ENCODE measurements around the gene DOCK9.

Gene DOCK9

GRCh38 chr13:98822225-98822606 is 155.6 kb downstream of the DOCK9 start:
- Histone ChIP-seq H3K9me2 (ENCODE audit: low read depth, low read length) (no peaks in the 10 kb centered on the region), H3K4me2 (ENCODE audit: low read length) (no peak overlapping the region), H2AFZ (ENCODE audit: low read length) (no peak overlapping the region), H3K27ac (ENCODE audit: low read depth, low read length, poor library complexity, severe bottlenecking) (no peak overlapping the region), H3K27me3 (ENCODE audit: insufficient read depth, low read length) (no peaks in the 10 kb centered on the region), H3K36me3 (ENCODE audit: insufficient read depth, low read length) (no peaks in the 10 kb centered on the region), H4K20me1 (ENCODE audit: insufficient read depth, low read length) (no peaks in the 10 kb centered on the region), H3K4me1 (ENCODE audit: insufficient read depth, low read length, severe bottlenecking) (peaks cover 16% of the 10 kb centered on the region), H3K9ac (ENCODE audit: low read length) (no peak overlapping the region), H3K79me2 (ENCODE audit: insufficient read depth, low read length) (no peaks in the 10 kb centered on the region), H3K9me3 (ENCODE audit: low read length) (no peaks in the 10 kb centered on the region), H3K4me3 (ENCODE audit: low read depth, low read length, poor library complexity, severe bottlenecking) (no peak overlapping the region), H3F3A (ENCODE audit: insufficient read depth, low read length) (no peaks in the 10 kb centered on the region)
- TF ChIP-seq EZH2 (IDR thresholded peaks at IDR 0.05; ENCODE audit: borderline replicate concordance, low read length), result no peak
- TF ChIP-seq, protein P1, sequence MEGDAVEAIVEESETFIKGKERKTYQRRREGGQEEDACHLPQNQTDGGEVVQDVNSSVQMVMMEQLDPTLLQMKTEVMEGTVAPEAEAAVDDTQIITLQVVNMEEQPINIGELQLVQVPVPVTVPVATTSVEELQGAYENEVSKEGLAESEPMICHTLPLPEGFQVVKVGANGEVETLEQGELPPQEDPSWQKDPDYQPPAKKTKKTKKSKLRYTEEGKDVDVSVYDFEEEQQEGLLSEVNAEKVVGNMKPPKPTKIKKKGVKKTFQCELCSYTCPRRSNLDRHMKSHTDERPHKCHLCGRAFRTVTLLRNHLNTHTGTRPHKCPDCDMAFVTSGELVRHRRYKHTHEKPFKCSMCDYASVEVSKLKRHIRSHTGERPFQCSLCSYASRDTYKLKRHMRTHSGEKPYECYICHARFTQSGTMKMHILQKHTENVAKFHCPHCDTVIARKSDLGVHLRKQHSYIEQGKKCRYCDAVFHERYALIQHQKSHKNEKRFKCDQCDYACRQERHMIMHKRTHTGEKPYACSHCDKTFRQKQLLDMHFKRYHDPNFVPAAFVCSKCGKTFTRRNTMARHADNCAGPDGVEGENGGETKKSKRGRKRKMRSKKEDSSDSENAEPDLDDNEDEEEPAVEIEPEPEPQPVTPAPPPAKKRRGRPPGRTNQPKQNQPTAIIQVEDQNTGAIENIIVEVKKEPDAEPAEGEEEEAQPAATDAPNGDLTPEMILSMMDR (IDR thresholded peaks at IDR 0.05; ENCODE audit: low read length), result no peak

DNA sequence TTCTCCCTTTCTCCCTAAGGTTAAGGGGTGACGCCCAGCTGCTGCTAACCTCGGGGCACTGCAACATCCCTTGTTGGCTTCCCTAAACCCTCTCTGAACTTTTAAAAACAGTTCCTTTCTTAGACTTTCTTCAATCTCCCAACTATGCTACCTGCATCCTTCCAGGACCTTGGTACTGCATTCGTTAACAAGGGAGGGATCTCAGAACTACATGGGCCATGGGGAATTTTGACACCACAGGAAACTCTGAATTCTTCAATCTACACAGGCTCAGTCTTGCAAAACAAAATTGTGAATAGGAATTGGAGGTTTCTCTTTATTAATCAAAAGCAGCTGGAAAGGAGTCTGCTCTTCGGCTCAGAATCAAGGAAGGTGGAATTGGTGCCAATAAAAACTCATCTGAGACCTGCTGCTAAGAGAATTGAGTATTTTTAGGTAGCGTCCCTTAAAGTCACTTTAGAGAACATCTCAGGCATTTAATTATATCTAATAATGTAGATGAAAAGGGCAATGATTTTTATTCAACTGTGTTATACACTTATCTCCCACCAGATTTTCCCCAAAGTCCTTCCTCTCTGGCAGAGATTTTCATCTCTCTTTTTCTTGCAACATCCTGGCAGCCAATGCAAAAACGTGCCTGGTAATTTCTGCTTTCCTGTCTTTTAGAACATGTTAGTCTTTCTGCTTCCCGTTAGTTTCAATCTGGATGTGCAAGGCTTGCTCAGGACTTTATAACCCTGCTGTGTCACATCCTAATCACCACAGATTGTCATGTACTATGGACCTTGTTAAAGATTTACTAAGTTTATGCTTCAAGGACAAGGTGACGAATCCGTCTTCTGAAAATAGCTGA is 156.3 kb downstream of the DOCK9 start:
- Histone ChIP-seq H3K9ac (ENCODE audit: low read length) (no peak overlapping the region), H3K4me2 (ENCODE audit: low read length) (no peak overlapping the region), H3K9me2 (ENCODE audit: low read depth, low read length) (no peaks in the 10 kb centered on the region), H3K4me3 (ENCODE audit: low read depth, low read length, poor library complexity, severe bottlenecking) (no peak overlapping the region), H3K4me1 (ENCODE audit: insufficient read depth, low read length, severe bottlenecking) (peaks cover 16% of the 10 kb centered on the region), H3K36me3 (ENCODE audit: insufficient read depth, low read length) (no peaks in the 10 kb centered on the region), H3K27ac (ENCODE audit: low read depth, low read length, poor library complexity, severe bottlenecking) (no peak overlapping the region), H3K79me2 (ENCODE audit: insufficient read depth, low read length) (no peaks in the 10 kb centered on the region), H3K9me3 (ENCODE audit: low read length) (no peaks in the 10 kb centered on the region), H2AFZ (ENCODE audit: low read length) (no peak overlapping the region), H3F3A (ENCODE audit: insufficient read depth, low read length) (no peaks in the 10 kb centered on the region), H3K27me3 (ENCODE audit: insufficient read depth, low read length) (no peaks in the 10 kb centered on the region), H4K20me1 (ENCODE audit: insufficient read depth, low read length) (no peaks in the 10 kb centered on the region)
- no peak for TF ChIP-seq EZH2 (IDR thresholded peaks at IDR 0.05; ENCODE audit: borderline replicate concordance, low read length)
- TF ChIP-seq, protein P1 (IDR thresholded peaks at IDR 0.05; ENCODE audit: low read length), result no peak

DNA sequence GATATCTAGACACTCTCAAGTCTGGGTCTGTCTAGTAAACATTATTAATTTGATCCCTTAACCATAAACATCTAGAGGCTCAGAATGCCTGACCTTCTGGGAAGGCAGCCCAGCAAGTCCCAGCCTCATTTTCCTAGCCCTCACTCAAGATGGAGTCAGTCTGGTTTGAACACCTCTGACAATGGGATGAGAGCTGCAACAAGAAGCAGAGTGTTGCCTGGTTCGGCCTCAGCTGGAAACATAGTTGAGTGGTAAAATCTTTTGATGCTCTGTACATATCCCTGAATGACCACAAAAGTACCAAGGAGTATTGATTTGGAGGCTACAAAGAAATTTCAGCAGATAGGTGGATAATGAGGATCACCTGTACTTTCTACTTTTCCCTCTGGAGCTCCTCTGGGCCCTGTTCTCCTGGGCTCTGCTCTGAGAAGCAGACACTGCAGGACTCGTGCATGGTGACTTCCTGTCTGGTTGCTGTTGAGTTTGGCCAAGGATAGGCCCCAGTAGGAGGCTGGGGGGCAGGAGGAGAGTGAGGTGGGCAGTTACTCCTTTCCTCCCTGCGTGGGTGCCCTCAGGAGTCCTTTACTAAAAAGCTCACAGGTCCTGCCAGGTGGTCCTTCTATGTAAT is 157.0 kb downstream of the DOCK9 start:
- Histone ChIP-seq H3K9me2 (ENCODE audit: low read depth, low read length) (no peaks in the 10 kb centered on the region), H2AFZ (ENCODE audit: low read length) (no peak overlapping the region), H3K9ac (ENCODE audit: low read length) (no peak overlapping the region), H3K4me2 (ENCODE audit: low read length) (no peak overlapping the region), H3K27me3 (ENCODE audit: insufficient read depth, low read length) (no peaks in the 10 kb centered on the region), H3K9me3 (ENCODE audit: low read length) (no peaks in the 10 kb centered on the region), H4K20me1 (ENCODE audit: insufficient read depth, low read length) (no peaks in the 10 kb centered on the region), H3F3A (ENCODE audit: insufficient read depth, low read length) (no peaks in the 10 kb centered on the region), H3K36me3 (ENCODE audit: insufficient read depth, low read length) (no peaks in the 10 kb centered on the region), H3K4me1 (ENCODE audit: insufficient read depth, low read length, severe bottlenecking) (peaks cover 12% of the 10 kb centered on the region), H3K4me3 (ENCODE audit: low read depth, low read length, poor library complexity, severe bottlenecking) (no peak overlapping the region), H3K27ac (ENCODE audit: low read depth, low read length, poor library complexity, severe bottlenecking) (no peak overlapping the region), H3K79me2 (ENCODE audit: insufficient read depth, low read length) (no peaks in the 10 kb centered on the region)
- no peak for TF ChIP-seq EZH2 (IDR thresholded peaks at IDR 0.05; ENCODE audit: borderline replicate concordance, low read length)
- TF ChIP-seq, protein P1 (IDR thresholded peaks at IDR 0.05; ENCODE audit: low read length), result no peak
